ENCODE measurements around the gene PRAMEF17.
"Not testable (repeated sequence)": the region's sequence is repeated elsewhere in the genome, so short reads cannot be mapped to it uniquely, and the experiment has no call there.

GRCh38 chr1:13354475-13354874 lies 35.0 kb upstream of the PRAMEF17 start:
- TF ChIP-seq CTCF (IDR thresholded peaks at IDR 0.05; ENCODE audit: extremely low read depth in 1 of 2, insufficient read depth in 1 of 2, low read depth in 1 of 2, low read length in 2 of 2); POLR2A (IDR thresholded peaks at IDR 0.05; ENCODE audit: low read depth, low read length): not testable (repeated sequence)

Measured in endothelial cell of umbilical vein (primary cell).